RWPE1 (cell line): ENCODE data around the gene TTC19.

ENCODE experiments used
- CTCF ChIA-PET: fragments of 350-600 bp; sonication (Branson Sonifier 250); formaldehyde crosslinking; extraction: SDS; loops from one replicate; lab custom pipeline; 2021; lab: Yijun Ruan, JAX
- POLR2A ChIA-PET: fragments of 400-600 bp; formaldehyde crosslinking; extraction: SDS; loops from one replicate; lab custom pipeline; 2020; ENCODE audit warnings: antibody characterized with exemption; ENCODE audit not compliant: low non-redundant PET; lab: Yijun Ruan, JAX
- DNase-seq: peaks from one replicate; pipeline ENCODE4 v3.0.0; 2012; ENCODE audit warnings: low spot score
- H3K27ac ChIP-seq: fragments of 450-650 bp; 2 replicates; pipeline ENCODE4 v1.5.1; 2017
- CTCF ChIP-seq: fragments of 450-650 bp; conservative IDR thresholded peaks from 2 replicates; pipeline ENCODE4 v1.5.1; 2017; ENCODE audit warnings: low read depth, mild to moderate bottlenecking

TTC19 gene

GRCh38 chr17:16036261-16036660 lies 36.6 kb downstream of the TTC19 start:
- ChIA-PET POLR2A (no interaction called here), CTCF (no interaction called here)
- H3K27ac ChIP-seq, result no peak overlapping the region
- no peak for DNase-seq
- no peak for TF ChIP-seq CTCF

GRCh38 chr17:16037636-16038035 lies 38.0 kb downstream of the TTC19 start:
- no peak for DNase-seq
- ChIA-PET CTCF (no interaction called here), POLR2A (no interaction called here)
- no peak for TF ChIP-seq CTCF
- H3K27ac ChIP-seq, result no peak overlapping the region

- no peak for DNase-seq
- POLR2A ChIA-PET, result no interaction called here
- no peak for TF ChIP-seq CTCF
- CTCF ChIA-PET, result no interaction called here
- no peak overlapping the region for H3K27ac ChIP-seq
Observed at GRCh38 chr17:16040710-16041251, 41.2 kb downstream of the TTC19 start.

GRCh38 chr17:16044487-16044886 lies 44.9 kb downstream of the TTC19 start:
- no peak overlapping the region for H3K27ac ChIP-seq
- CTCF ChIA-PET, result interaction anchor here (0.6 kb wide), 1 partner anchor 230 kb away, joined by 4 read pairs; no protein-coding TSS in a partner anchor
- no peak for DNase-seq
- POLR2A ChIA-PET, result interaction anchor here (0.9 kb wide), 1 partner anchor 172 kb away, joined by 3 read pairs; the partner anchor contains the start of gene PIGL
- TF ChIP-seq CTCF, result no peak

GRCh38 chr17:16046966-16047365 lies 47.3 kb downstream of the TTC19 start:
- no peak overlapping the region for H3K27ac ChIP-seq
- no peak for DNase-seq
- CTCF ChIA-PET, result interaction anchor here (0.6 kb wide), 1 partner anchor 18 kb away, joined by 4 read pairs; no protein-coding TSS in a partner anchor
- POLR2A ChIA-PET, result no interaction called here
- no peak for TF ChIP-seq CTCF

- no peak overlapping the region for H3K27ac ChIP-seq
- no peak for TF ChIP-seq CTCF
- ChIA-PET POLR2A (no interaction called here), CTCF (interaction anchor here (0.7 kb wide), 1 partner anchor 93 kb away, joined by 3 read pairs; no protein-coding TSS in a partner anchor)
- DNase-seq, result no peak
Observed at GRCh38 chr17:16048811-16049449, 49.3 kb downstream of the TTC19 start.
